ENCODE measurements around the gene ACOXL.
A peak's percentile ranks its signal among the peaks of the same experiment; 100 is the strongest.

The ACOXL gene

DNA sequence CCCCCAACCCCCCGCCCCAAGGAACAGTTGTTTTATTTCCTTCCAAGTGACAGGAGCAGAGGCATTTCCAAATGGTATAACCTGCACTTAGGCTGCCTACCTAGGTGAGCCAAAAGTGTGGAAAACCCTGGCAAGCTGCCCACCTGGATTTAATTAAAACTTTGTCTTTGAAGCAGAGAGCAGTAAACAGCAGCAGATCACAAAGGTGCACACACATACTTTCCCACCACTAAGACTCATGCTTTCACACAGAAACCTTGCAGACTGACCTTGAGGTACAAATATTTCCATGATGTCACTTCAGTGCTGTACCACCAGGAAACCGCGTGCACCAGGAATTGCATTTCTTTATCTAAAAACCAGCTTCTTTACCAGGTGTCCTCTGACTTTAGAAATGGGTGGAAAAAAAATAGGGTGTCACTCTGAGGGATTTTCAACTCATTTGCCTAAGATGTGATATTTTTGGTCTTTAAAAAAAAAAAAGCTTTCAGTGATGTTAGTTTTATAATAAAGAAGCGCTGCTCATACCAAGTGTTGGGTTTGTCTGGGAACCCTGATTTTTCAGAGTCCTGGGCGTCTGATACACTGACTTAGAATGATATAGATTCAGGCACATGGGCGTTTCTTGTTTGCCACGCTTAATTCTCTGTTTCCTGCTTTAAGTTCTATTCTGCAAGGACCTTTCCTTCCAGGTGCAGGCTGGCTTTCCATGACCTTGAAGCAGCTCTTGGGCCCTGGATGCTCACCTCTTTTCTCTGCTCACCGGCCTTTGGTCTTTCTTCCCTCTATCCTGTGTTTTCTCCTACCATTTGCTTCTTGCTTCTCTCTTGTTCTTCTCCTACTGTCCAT lies 317.6 kb downstream of the ACOXL start:
- H3K27ac Mint-ChIP-seq, result no peak overlapping the region
- H3K27me3 Mint-ChIP-seq (ENCODE audit: low read depth), result peaks cover 26% of the 10 kb centered on the region
- peak overlapping the region; percentile 22 for H3K4me3 Mint-ChIP-seq
- peak; percentile 58 for DNase-seq (ENCODE audit: low spot score)
- no peaks in the 10 kb centered on the region for H3K9me3 Mint-ChIP-seq
- H3K4me1 Mint-ChIP-seq (ENCODE audit: low read depth), result peaks cover 23% of the 10 kb centered on the region
- H3K36me3 Mint-ChIP-seq (ENCODE audit: low read depth), result no peaks in the 10 kb centered on the region

DNA sequence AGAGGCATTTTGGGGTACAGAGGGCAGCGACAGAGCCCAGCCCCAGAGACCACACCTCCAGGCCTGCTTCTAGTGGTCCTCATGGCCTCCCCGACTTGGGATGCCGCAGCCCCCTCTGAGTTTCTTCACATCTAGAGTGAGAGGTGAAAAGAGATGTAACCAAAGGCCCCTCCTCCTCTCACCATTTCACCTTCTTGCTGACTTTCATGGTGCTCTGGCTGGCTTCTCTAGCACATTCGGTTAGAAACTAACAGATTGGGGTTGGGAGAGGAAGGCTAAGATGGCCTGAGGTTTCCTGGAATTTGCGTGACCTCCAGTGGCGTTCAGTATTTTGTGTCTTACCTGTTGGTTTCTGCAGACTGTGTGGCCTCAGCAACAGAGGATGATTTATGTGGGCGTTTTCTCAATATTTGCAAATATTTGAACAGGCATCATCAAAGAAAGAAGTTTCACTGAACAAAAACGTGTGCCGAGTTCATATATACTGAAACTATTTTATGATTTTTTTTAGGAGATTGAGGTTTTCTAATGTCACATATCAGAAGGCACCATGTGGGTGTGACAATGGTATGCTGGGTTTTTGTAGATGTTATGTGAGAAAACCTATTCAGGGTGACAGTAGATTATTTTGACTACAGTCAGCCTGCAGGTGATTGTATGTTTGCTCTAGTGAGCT lies 318.5 kb downstream of the ACOXL start:
- Mint-ChIP-seq H3K27me3 (ENCODE audit: low read depth) (peaks cover 26% of the 10 kb centered on the region), H3K9me3 (no peaks in the 10 kb centered on the region), H3K4me1 (ENCODE audit: low read depth) (peaks cover 25% of the 10 kb centered on the region), H3K27ac (peak overlapping the region; percentile 39), H3K36me3 (ENCODE audit: low read depth) (no peaks in the 10 kb centered on the region), H3K4me3 (peak overlapping the region; percentile 22)
- DNase-seq (ENCODE audit: low spot score), result peak; percentile 17

DNA sequence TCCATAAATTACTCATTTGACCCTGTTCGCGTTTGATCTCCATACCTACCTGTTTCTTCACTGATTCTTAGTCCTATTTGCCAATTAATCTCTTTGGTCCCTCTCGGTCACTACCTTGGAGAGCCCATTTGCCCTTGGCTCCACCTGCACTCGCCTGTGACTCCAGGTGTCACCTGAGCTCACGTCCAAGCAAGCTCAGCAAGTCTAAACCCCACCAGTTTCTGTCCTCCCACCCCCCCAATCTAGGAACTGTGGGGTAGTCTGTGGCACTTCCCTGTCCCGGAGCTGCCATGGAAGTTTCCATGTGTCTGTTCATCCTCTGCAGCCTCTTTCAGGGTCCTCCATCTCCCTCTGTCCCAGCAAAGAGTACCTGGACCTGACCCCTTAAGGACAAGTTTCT lies 320.2 kb downstream of the ACOXL start:
- H3K27ac Mint-ChIP-seq, result no peak overlapping the region
- no peak for DNase-seq (ENCODE audit: low spot score)
- no peaks in the 10 kb centered on the region for H3K9me3 Mint-ChIP-seq
- peaks cover 26% of the 10 kb centered on the region for H3K27me3 Mint-ChIP-seq (ENCODE audit: low read depth)
- H3K4me3 Mint-ChIP-seq, result no peak overlapping the region
- H3K36me3 Mint-ChIP-seq (ENCODE audit: low read depth), result no peaks in the 10 kb centered on the region
- H3K4me1 Mint-ChIP-seq (ENCODE audit: low read depth), result peaks cover 25% of the 10 kb centered on the region

GRCh38 chr2:111053266-111053665 lies 320.9 kb downstream of the ACOXL start:
- Mint-ChIP-seq H3K36me3 (ENCODE audit: low read depth) (no peaks in the 10 kb centered on the region), H3K9me3 (no peaks in the 10 kb centered on the region), H3K27me3 (ENCODE audit: low read depth) (peaks cover 26% of the 10 kb centered on the region), H3K4me3 (no peak overlapping the region), H3K27ac (no peak overlapping the region), H3K4me1 (ENCODE audit: low read depth) (peaks cover 25% of the 10 kb centered on the region)
- DNase-seq (ENCODE audit: low spot score), result no peak

DNA sequence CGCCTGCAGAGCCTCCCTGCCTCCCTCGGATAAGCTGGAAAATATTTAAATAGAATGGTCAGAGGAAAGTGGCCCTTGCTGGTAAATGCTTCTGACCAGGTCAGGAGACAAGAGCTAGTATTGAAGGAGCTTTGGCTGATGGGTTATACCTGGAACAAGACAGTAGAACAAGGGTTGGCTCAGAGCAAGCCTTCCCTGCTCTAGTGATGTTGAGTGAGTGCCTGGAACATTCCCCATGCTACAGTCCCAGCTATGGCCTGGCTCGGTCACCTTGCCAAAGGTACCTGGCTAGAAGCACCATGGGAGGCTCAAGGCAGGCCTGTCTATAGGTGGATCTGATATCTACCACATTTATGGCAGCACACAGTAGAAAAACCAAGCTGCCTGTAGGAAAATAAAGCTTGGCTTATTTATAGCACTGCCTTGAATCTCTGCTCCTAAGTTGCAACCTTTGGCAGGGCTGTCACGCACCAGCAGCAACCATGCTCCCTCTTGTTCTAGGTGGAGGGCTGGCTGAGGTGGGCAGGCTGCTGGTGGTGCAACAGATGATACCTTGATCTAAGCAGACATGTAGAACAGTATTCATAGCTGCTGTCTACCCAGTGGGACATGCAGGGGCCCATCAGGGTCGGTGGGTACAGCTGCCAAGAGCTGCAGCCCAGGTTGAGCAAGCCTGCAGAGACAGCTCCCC lies 321.6 kb downstream of the ACOXL start:
- peaks cover 25% of the 10 kb centered on the region for H3K27me3 Mint-ChIP-seq (ENCODE audit: low read depth)
- H3K4me3 Mint-ChIP-seq, result no peak overlapping the region
- H3K4me1 Mint-ChIP-seq (ENCODE audit: low read depth), result peaks cover 25% of the 10 kb centered on the region
- no peaks in the 10 kb centered on the region for H3K36me3 Mint-ChIP-seq (ENCODE audit: low read depth)
- no peaks in the 10 kb centered on the region for H3K9me3 Mint-ChIP-seq
- H3K27ac Mint-ChIP-seq, result no peak overlapping the region
- DNase-seq (ENCODE audit: low spot score), result peak; percentile 2

- Mint-ChIP-seq H3K9me3 (peaks cover 5% of the 10 kb centered on the region), H3K4me1 (ENCODE audit: low read depth) (peaks cover 19% of the 10 kb centered on the region), H3K27ac (no peak overlapping the region), H3K36me3 (ENCODE audit: low read depth) (no peaks in the 10 kb centered on the region), H3K4me3 (no peak overlapping the region), H3K27me3 (ENCODE audit: low read depth) (peaks cover 24% of the 10 kb centered on the region)
- peak; percentile 68 for DNase-seq (ENCODE audit: low spot score)
Measured at GRCh38 chr2:111054791-111055691, 322.7 kb downstream of the ACOXL start.

GRCh38 chr2:111055735-111056134 lies 323.4 kb downstream of the ACOXL start:
- no peak overlapping the region for H3K4me3 Mint-ChIP-seq
- H3K9me3 Mint-ChIP-seq, result peaks cover 9% of the 10 kb centered on the region

GRCh38 chr2:111057045-111057444 lies 324.7 kb downstream of the ACOXL start:
- peaks cover 2% of the 10 kb centered on the region for H3K36me3 Mint-ChIP-seq (ENCODE audit: low read depth)
- no peak overlapping the region for H3K4me3 Mint-ChIP-seq
- peaks cover 15% of the 10 kb centered on the region for H3K9me3 Mint-ChIP-seq
- H3K4me1 Mint-ChIP-seq (ENCODE audit: low read depth), result peaks cover 2% of the 10 kb centered on the region
- H3K27ac Mint-ChIP-seq, result no peak overlapping the region
- peaks cover 29% of the 10 kb centered on the region for H3K27me3 Mint-ChIP-seq (ENCODE audit: low read depth)
- DNase-seq (ENCODE audit: low spot score), result no peak

More at GRCh38 chr2:111055735-111056134, 323.4 kb downstream of the ACOXL start:
- H3K36me3 Mint-ChIP-seq (ENCODE audit: low read depth), result peaks cover 1% of the 10 kb centered on the region
- H3K4me1 Mint-ChIP-seq (ENCODE audit: low read depth), result peaks cover 12% of the 10 kb centered on the region
- no peak for DNase-seq (ENCODE audit: low spot score)
- no peak overlapping the region for H3K27ac Mint-ChIP-seq
- H3K27me3 Mint-ChIP-seq (ENCODE audit: low read depth), result peaks cover 22% of the 10 kb centered on the region

DNA sequence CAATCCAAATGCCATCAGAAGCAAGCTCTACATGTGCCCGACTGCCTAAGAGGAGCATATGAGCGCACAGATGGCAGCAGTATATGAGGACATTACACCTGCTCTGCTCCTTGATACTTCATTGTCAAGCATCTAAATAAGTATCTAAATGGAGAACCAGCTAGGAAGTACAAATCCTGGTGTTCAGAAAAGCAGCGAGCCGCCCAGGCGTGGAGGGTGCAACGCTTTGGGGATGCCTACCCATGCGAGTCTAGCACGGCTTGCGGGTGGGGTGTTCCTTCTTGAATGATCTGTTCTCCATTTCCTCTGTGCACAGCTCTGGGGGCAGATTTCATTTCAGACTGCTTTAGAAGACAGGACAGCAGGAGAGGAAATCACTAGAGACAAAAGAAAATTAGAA lies 325.3 kb downstream of the ACOXL start:
- Mint-ChIP-seq H3K27ac (no peak overlapping the region), H3K4me3 (no peak overlapping the region), H3K27me3 (ENCODE audit: low read depth) (peaks cover 32% of the 10 kb centered on the region)

GRCh38 chr2:111058264-111058663 lies 325.9 kb downstream of the ACOXL start:
- Mint-ChIP-seq H3K9me3 (peaks cover 15% of the 10 kb centered on the region), H3K27ac (no peak overlapping the region), H3K4me3 (no peak overlapping the region), H3K4me1 (ENCODE audit: low read depth) (peaks cover 2% of the 10 kb centered on the region), H3K36me3 (ENCODE audit: low read depth) (peaks cover 2% of the 10 kb centered on the region), H3K27me3 (ENCODE audit: low read depth) (peaks cover 31% of the 10 kb centered on the region)
- no peak for DNase-seq (ENCODE audit: low spot score)

More for the DNA sequence above, 325.3 kb downstream of the ACOXL start:
- Mint-ChIP-seq H3K4me1 (ENCODE audit: low read depth) (peaks cover 2% of the 10 kb centered on the region), H3K9me3 (peaks cover 15% of the 10 kb centered on the region), H3K36me3 (ENCODE audit: low read depth) (peaks cover 2% of the 10 kb centered on the region)
- no peak for DNase-seq (ENCODE audit: low spot score)

- no peak for DNase-seq (ENCODE audit: low spot score)
- Mint-ChIP-seq H3K4me3 (no peak overlapping the region), H3K27ac (no peak overlapping the region), H3K36me3 (ENCODE audit: low read depth) (peaks cover 2% of the 10 kb centered on the region), H3K4me1 (ENCODE audit: low read depth) (peaks cover 2% of the 10 kb centered on the region), H3K9me3 (peaks cover 15% of the 10 kb centered on the region), H3K27me3 (ENCODE audit: low read depth) (peaks cover 39% of the 10 kb centered on the region)
Measured at GRCh38 chr2:111061191-111061590, 328.8 kb downstream of the ACOXL start.

DNA sequence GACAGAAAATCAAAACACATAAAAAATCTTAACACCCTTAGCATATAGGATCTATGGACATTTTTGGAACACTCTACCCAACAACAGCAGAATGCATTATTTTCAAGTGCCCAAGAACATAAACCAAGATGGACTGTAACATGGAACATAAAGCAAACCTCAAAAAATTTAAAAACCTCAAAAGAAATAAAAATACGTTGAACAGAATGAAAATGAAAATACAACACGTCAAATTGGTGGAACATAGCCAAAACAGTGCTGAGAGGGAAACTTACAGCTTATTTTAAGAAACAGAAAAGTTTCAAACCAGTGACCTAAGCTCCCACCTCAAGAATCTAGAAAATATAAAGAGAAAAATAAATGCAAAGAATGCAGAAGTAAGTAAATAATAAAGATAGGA lies 330.0 kb downstream of the ACOXL start:
- peaks cover 2% of the 10 kb centered on the region for H3K36me3 Mint-ChIP-seq (ENCODE audit: low read depth)
- peaks cover 15% of the 10 kb centered on the region for H3K9me3 Mint-ChIP-seq
- DNase-seq (ENCODE audit: low spot score), result no peak
- H3K4me3 Mint-ChIP-seq, result no peak overlapping the region
- H3K27me3 Mint-ChIP-seq (ENCODE audit: low read depth), result peaks cover 43% of the 10 kb centered on the region
- no peak overlapping the region for H3K27ac Mint-ChIP-seq
- peaks cover 4% of the 10 kb centered on the region for H3K4me1 Mint-ChIP-seq (ENCODE audit: low read depth)

DNA sequence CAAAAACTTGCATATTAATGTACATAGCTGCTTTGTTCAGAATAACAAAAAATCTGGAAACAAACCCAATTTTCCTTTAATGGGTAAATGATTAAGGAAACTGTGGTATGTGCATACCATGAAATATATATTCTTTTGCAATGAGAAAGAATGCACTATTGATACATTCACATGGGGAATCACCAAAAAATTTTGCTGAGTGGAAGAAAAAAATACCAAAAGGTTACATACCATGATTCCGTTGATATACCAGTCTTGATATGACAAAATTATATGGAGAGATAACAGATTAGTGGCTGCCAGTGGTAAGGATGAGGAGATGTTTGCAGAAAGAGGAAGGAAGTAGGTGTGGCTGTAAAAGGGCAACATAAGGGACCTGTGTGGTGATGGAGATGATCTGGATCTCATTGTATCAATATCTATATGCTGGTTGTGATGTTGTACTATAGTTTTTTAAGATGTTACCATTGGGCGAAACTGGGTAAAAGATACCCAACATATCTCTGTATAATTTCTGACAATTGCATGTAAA lies 333.8 kb downstream of the ACOXL start:
- H3K4me1 Mint-ChIP-seq (ENCODE audit: low read depth), result peaks cover 4% of the 10 kb centered on the region
- H3K4me3 Mint-ChIP-seq, result no peak overlapping the region

More for the DNA sequence above, 333.8 kb downstream of the ACOXL start:
- Mint-ChIP-seq H3K9me3 (peaks cover 2% of the 10 kb centered on the region), H3K27ac (no peak overlapping the region), H3K36me3 (ENCODE audit: low read depth) (no peaks in the 10 kb centered on the region), H3K27me3 (ENCODE audit: low read depth) (peaks cover 46% of the 10 kb centered on the region)
- DNase-seq (ENCODE audit: low spot score), result no peak
